K562 (cell line): ENCODE data around the gene DLGAP1. TPM values are rescaled to one million over a fixed set of nuclear protein-coding genes. Genes with fewer than 3 reads are reported as not detected.

Experiments
- CBFB ChIP-seq: sonication (generic); formaldehyde crosslinking; IDR thresholded peaks from 2 replicates; pipeline ENCODE4 v1.4.0; 2020; ENCODE audit warnings: mild to moderate bottlenecking, missing genetic modification reagents
- CHD1 ChIP-seq: fragments of 200-600 bp; sonication (generic); IDR thresholded peaks from one replicate; pipeline ENCODE4 v1.6.1; 2012; ENCODE audit warnings: mild to moderate bottlenecking, moderate library complexity, low read length, inconsistent platforms
- GABPB2 ChIP-seq: fragments of 250-450 bp; sonication (Bioruptor Pico); conservative IDR thresholded peaks from 2 replicates; pipeline ENCODE4 v1.5.1; 2021; ENCODE audit warnings: mild to moderate bottlenecking
- KLF16 ChIP-seq: IDR thresholded peaks from 2 replicates; pipeline ENCODE4 v1.6.1; 2016; ENCODE audit warnings: antibody characterized with exemption
- MAFF ChIP-seq: IDR thresholded peaks from 2 replicates; pipeline ENCODE4 v1.6.1; 2012; ENCODE audit warnings: low read length, improper control_type of control experiment
- MEIS2 ChIP-seq: fragments of 450-650 bp; IDR thresholded peaks from 2 replicates; pipeline ENCODE4 v1.6.1; 2014; ENCODE audit warnings: mild to moderate bottlenecking; ENCODE audit not compliant: partially characterized antibody
- MXI1 ChIP-seq: IDR thresholded peaks from 2 replicates; pipeline ENCODE4 v1.6.1; 2011; ENCODE audit warnings: low read depth, mild to moderate bottlenecking, improper control_type of control experiment, low read length
- NFIC ChIP-seq: fragments of 450-650 bp; IDR thresholded peaks from 2 replicates; pipeline ENCODE4 v1.6.1; 2017; ENCODE audit warnings: mild to moderate bottlenecking, inconsistent platforms
- PHB2 ChIP-seq: fragments of 450-650 bp; IDR thresholded peaks from 2 replicates; pipeline ENCODE4 v1.6.1; 2017; ENCODE audit warnings: low read depth
- SAP30 ChIP-seq: fragments of 200-600 bp; sonication (generic); IDR thresholded peaks from 2 replicates; pipeline ENCODE4 v1.6.1; 2012; ENCODE audit warnings: borderline replicate concordance, low read depth, mild to moderate bottlenecking, moderate library complexity, low read length, control low read depth, inconsistent platforms; ENCODE audit not compliant: insufficient read depth, poor library complexity, severe bottlenecking
- TAF15 ChIP-seq: fragments of 200-400 bp; formaldehyde crosslinking; IDR thresholded peaks from 2 replicates; pipeline ENCODE4 v1.6.1; 2017; ENCODE audit warnings: mild to moderate bottlenecking, low read depth, low read length, moderate library complexity
- THRB ChIP-seq: fragments of 450-650 bp; formaldehyde crosslinking; conservative IDR thresholded peaks from 2 replicates; pipeline ENCODE4 v1.4.0; 2022; ENCODE audit warnings: mild to moderate bottlenecking, missing genetic modification characterization
- U2AF1 ChIP-seq: fragments of 200-400 bp; formaldehyde crosslinking; optimal IDR thresholded peaks from 2 replicates; pipeline ENCODE3; 2017; ENCODE audit warnings: mild to moderate bottlenecking, low read depth, low read length, moderate library complexity
- ZBTB1 ChIP-seq: sonication (generic); formaldehyde crosslinking; IDR thresholded peaks from 2 replicates; pipeline ENCODE4 v1.8.1; 2023; ENCODE audit warnings: missing genetic modification reagents, low read depth, mild to moderate bottlenecking, borderline replicate concordance
- ZBTB12 ChIP-seq: fragments of 250-450 bp; sonication (Bioruptor Pico); IDR thresholded peaks from 2 replicates; pipeline ENCODE4 v1.4.0; 2020
- ZC3H4 ChIP-seq: sonication (generic); formaldehyde crosslinking; IDR thresholded peaks from 2 replicates; pipeline ENCODE4 v1.9.0; 2021; ENCODE audit warnings: missing genetic modification reagents, borderline replicate concordance
- ZFP1 ChIP-seq: fragments of 450-650 bp; formaldehyde crosslinking; IDR thresholded peaks from 2 replicates; pipeline ENCODE4 v1.4.0; 2020; ENCODE audit warnings: mild to moderate bottlenecking, mixed read lengths
- ZNF134 ChIP-seq: fragments of 250-450 bp; sonication (Bioruptor Pico); conservative IDR thresholded peaks from 2 replicates; pipeline ENCODE4 v1.4.0; 2020
- ZNF561 ChIP-seq: fragments of 450-650 bp; formaldehyde crosslinking; conservative IDR thresholded peaks from 2 replicates; pipeline ENCODE4 v1.4.0; 2020; ENCODE audit warnings: mild to moderate bottlenecking, moderate library complexity
- polyA plus RNA-seq, 8 experiments: library from polyadenylated mRNA; depleted of rRNA in 4 of 8; stranded (reverse) in 5 of 8; unstranded in 3 of 8; fragments of >200 nt; fragmentation: Nextera tagmentation in 2 of 8; fragmentation: Illumina TruSeq in 1 of 8; extraction: Ambion mirVana in 2 of 8; extraction: Trizol in 1 of 8; gene quantifications; 2 replicates each; pipeline versions ENCODE4 v1.2.1 to v1.2.3, GENCODE V29; 2011 to 2014; ENCODE audit warnings: inconsistent platforms in 1 of 8, missing spikeins in 1 of 8
- total RNA-seq, 7 experiments: library from RNA; depleted of rRNA in 6 of 7; stranded (reverse); fragments of >200 nt in 6 of 7; fragmentation: Illumina TruSeq in 2 of 7; extraction: Trizol in 2 of 7; gene quantifications; 2 replicates each; pipeline versions ENCODE4 v1.2.1 to v1.2.3, GENCODE V29; 2011 to 2021; ENCODE audit warnings: low replicate concordance in 1 of 7
- TF ChIP-seq, protein P1 (sequence below), 2 experiments: fragments of 450-650 bp in 1 of 2; sonication (generic) in 1 of 2; formaldehyde crosslinking; conservative IDR thresholded peaks; 2 replicates each; pipeline versions ENCODE4 v1.4.0 to v1.8.1; 2020 to 2022; ENCODE audit warnings: mild to moderate bottlenecking in 1 of 2, missing genetic modification reagents in 1 of 2
- TF ChIP-seq, protein P2 (sequence below), 2 experiments: IDR thresholded peaks; 2 replicates each; pipeline ENCODE4 v1.6.1; 2012; ENCODE audit warnings: improper control_type of control experiment in 2 of 2, low read depth in 2 of 2, low read length in 2 of 2, borderline replicate concordance in 1 of 2
- TF ChIP-seq, protein P3 (sequence below): fragments of 250-450 bp; sonication (Bioruptor Pico); IDR thresholded peaks from 2 replicates; pipeline ENCODE4 v1.8.0; 2021; ENCODE audit warnings: borderline replicate concordance, mild to moderate bottlenecking, moderate library complexity; ENCODE audit not compliant: poor library complexity, severe bottlenecking

The DLGAP1 gene
- total and polyA plus RNA-seq, 9 of the 15 experiments (the other 6 are each of a cell fraction or from before 2014, with no cell fraction given), result 0.04 to 0.22 (median 0.08) TPM

DNA sequence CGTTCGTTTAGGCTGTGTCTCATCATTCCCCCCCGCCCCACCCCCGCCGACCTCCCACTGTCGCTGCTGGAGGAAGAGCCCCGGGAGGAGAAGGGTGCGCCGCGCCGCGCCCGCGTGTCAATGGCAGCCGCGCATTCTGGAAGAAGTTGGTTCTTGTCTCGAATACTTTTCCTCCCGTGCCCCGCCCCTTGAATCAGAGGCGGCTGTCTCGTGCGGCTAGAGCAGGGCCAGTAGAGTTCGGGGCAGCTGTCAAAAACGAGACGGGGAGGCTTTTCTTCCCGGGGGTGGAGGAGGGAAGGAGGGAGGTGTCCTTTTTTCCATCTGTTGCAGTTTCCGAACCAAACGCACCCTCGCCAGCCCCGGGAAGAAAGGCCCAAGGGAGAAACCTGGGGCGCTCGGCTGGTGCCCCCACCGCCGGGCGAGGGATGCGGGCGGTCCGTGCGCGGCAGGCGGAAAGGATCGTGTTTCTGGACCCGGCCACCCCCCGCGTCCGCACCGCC, 1005.5 kb downstream of the DLGAP1 start (continued):
- TF ChIP-seq, protein P1, sequence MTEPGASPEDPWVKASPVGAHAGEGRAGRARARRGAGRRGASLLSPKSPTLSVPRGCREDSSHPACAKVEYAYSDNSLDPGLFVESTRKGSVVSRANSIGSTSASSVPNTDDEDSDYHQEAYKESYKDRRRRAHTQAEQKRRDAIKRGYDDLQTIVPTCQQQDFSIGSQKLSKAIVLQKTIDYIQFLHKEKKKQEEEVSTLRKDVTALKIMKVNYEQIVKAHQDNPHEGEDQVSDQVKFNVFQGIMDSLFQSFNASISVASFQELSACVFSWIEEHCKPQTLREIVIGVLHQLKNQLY (CRISPR knock-in tag; conservative IDR thresholded peaks at IDR 0.05), result 0 out of 4 replicates have a peak, but pooled peaks of 1 of the 2 experiments have one; percentile 80
- TF ChIP-seq, protein P2, sequence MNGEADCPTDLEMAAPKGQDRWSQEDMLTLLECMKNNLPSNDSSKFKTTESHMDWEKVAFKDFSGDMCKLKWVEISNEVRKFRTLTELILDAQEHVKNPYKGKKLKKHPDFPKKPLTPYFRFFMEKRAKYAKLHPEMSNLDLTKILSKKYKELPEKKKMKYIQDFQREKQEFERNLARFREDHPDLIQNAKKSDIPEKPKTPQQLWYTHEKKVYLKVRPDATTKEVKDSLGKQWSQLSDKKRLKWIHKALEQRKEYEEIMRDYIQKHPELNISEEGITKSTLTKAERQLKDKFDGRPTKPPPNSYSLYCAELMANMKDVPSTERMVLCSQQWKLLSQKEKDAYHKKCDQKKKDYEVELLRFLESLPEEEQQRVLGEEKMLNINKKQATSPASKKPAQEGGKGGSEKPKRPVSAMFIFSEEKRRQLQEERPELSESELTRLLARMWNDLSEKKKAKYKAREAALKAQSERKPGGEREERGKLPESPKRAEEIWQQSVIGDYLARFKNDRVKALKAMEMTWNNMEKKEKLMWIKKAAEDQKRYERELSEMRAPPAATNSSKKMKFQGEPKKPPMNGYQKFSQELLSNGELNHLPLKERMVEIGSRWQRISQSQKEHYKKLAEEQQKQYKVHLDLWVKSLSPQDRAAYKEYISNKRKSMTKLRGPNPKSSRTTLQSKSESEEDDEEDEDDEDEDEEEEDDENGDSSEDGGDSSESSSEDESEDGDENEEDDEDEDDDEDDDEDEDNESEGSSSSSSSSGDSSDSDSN (IDR thresholded peaks at IDR 0.05; ENCODE audit: borderline replicate concordance in 1 of 2, low read depth in 2 of 2, low read length in 2 of 2), result peak; percentile 80 to 85; a peak in 1 of 4 replicates
- TF ChIP-seq U2AF1 (no peak), MAFF (no peak), ZBTB12 (CRISPR knock-in tag) (no peak), ZNF561 (CRISPR knock-in tag) (no peak), SAP30 (peak; percentile 7), ZNF134 (CRISPR knock-in tag) (no peak), NFIC (no peak), GABPB2 (CRISPR knock-in tag) (0 out of 2 replicates have a peak, but pooled peaks have one; percentile 24), ZBTB1 (CRISPR knock-in tag) (peak; percentile 7; the same call in 1 of the 2 replicates), PHB2 (no peak), KLF16 (no peak), MEIS2 (no peak), THRB (no peak), CHD1 (no peak), TAF15 (no peak), CBFB (no peak), ZC3H4 (no peak), MXI1 (peak; percentile 21; the same call in 1 of the 2 replicates), ZFP1 (no peak)
- TF ChIP-seq, protein P3, sequence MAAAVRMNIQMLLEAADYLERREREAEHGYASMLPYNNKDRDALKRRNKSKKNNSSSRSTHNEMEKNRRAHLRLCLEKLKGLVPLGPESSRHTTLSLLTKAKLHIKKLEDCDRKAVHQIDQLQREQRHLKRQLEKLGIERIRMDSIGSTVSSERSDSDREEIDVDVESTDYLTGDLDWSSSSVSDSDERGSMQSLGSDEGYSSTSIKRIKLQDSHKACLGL (CRISPR knock-in tag), result no peak
